ENCODE data around the gene PHLDA3. TPM values are rescaled to one million over a fixed set of nuclear protein-coding genes. Genes with fewer than 3 reads are reported as not detected.

PHLDA3 gene
- total and polyA plus RNA-seq, 11 donors, result 15.2 to 48.1 (median 28.5) TPM

Other genes starting within 250 kb of the PHLDA3 start
- 1 to 10 TPM in 1 of 9 donors, under 1 TPM in 6, not detected in 2; 0.09 to 1.6 (median 0.27) TPM for gene PKP1, start 185.7 kb downstream of the PHLDA3 start, total RNA-seq
- under 1 TPM in 1 of 2 donors, not detected in 1; 0.62 TPM for gene PKP1, start 185.7 kb downstream of the PHLDA3 start, polyA plus RNA-seq
- gene TNNT2, start 91.5 kb downstream of the PHLDA3 start, total RNA-seq, result 1,000 to 10,000 TPM; 5,987 to 9,948 (median 7,621) TPM
- gene TNNT2, start 91.5 kb downstream of the PHLDA3 start, polyA plus RNA-seq, result over 10,000 TPM in 1 of 2 donors, 1,000 to 10,000 TPM in 1; 9,964 to 28,496 TPM
- 10 to 100 TPM in 2 of 9 donors, 1 to 10 TPM in 7; 2.0 to 99.2 (median 6.4) TPM for gene LAD1, start 69.9 kb downstream of the PHLDA3 start, total RNA-seq
- gene LAD1, start 69.9 kb downstream of the PHLDA3 start, polyA plus RNA-seq, result 10 to 100 TPM in 1 of 2 donors, 1 to 10 TPM in 1; 6.9 to 49.3 TPM
- gene TNNI1, start 47.5 kb downstream of the PHLDA3 start, total RNA-seq, result 10 to 100 TPM in 3 of 9 donors, 1 to 10 TPM in 6; 1.6 to 64.5 (median 8.1) TPM
- gene TNNI1, start 47.5 kb downstream of the PHLDA3 start, polyA plus RNA-seq, result 10 to 100 TPM; 25.0 to 27.9 TPM
- gene CSRP1, start 37.9 kb upstream of the PHLDA3 start, total RNA-seq, result 100 to 1,000 TPM in 2 of 9 donors, 10 to 100 TPM in 7; 35.8 to 325 (median 78.6) TPM
- gene CSRP1, start 37.9 kb upstream of the PHLDA3 start, polyA plus RNA-seq, result 10 to 100 TPM; 46.6 to 81.7 TPM
- 100 to 1,000 TPM in 1 of 9 donors, 10 to 100 TPM in 8; 58.0 to 107 (median 85.0) TPM for gene NAV1, start 69.9 kb upstream of the PHLDA3 start, total RNA-seq
- 10 to 100 TPM; 30.5 to 37.6 TPM for gene NAV1, start 69.9 kb upstream of the PHLDA3 start, polyA plus RNA-seq